Sigmoid colon (tissue), 7 donors: Measurements from ENCODE around the gene MBLAC1. TPM values are rescaled to one million over a fixed set of nuclear protein-coding genes. Genes with fewer than 3 reads are reported as not detected.

Source experiments
- DNase-seq: peaks from one replicate; pipeline ENCODE4 v3.0.0-alpha.2; 2019
- H3K27ac ChIP-seq, 4 donors: fragments of 200-600 bp; sonication (generic); one replicate each; pipeline ENCODE4 v1.5.1; 2016 to 2019; ENCODE audit warnings: mild to moderate bottlenecking in 1 of 4
- H3K27me3 ChIP-seq, 3 donors: fragments of 200-600 bp; sonication (generic); one replicate each; pipeline ENCODE4 v1.5.1; 2019; ENCODE audit warnings: mild to moderate bottlenecking in 1 of 3
- H3K36me3 ChIP-seq, 4 donors: fragments of 200-600 bp; sonication (generic); one replicate each; pipeline ENCODE4 v1.5.1; 2016 to 2019
- H3K4me1 ChIP-seq, 4 donors: fragments of 200-600 bp; sonication (generic); one replicate each; pipeline ENCODE4 v1.5.1; 2017 to 2019
- H3K4me3 ChIP-seq, 4 donors: fragments of 200-600 bp; sonication (generic); one replicate each; pipeline ENCODE4 v1.5.1; 2017 to 2019; ENCODE audit warnings: mild to moderate bottlenecking in 2 of 4, moderate library complexity in 1 of 4
- H3K9me3 ChIP-seq, 4 donors: fragments of 200-600 bp in 3 of 4; sonication (generic) in 3 of 4; one replicate each; pipeline versions ENCODE4 v1.5.1 to v1.6.1; 2013 to 2019
- EP300 ChIP-seq, 4 donors: sonication (generic); formaldehyde crosslinking; IDR thresholded peaks; one replicate each; pipeline ENCODE4 v1.6.1; 2017; ENCODE audit warnings: antibody characterized with exemption in 4 of 4
- POLR2A ChIP-seq, 2 donors: fragments of 450-650 bp; IDR thresholded peaks; one replicate each; pipeline ENCODE4 v1.6.1; 2016; ENCODE audit warnings: antibody characterized with exemption in 2 of 2, mild to moderate bottlenecking in 2 of 2, moderate library complexity in 2 of 2
- POLR2AphosphoS5 ChIP-seq, 4 donors: sonication (generic); formaldehyde crosslinking; IDR thresholded peaks; one replicate each; pipeline ENCODE4 v1.6.1; 2017; ENCODE audit warnings: antibody characterized with exemption in 4 of 4
- WGBS, 2 donors: extraction: QIAGEN DNeasy Blood & Tissue Kit; methylation state at CpG; one replicate each; pipeline ENCODE4 v1.1.7; 2013; 5-methylcytosine and 5-hydroxymethylcytosine counted together
- intact Hi-C: fragments of 100-400 bp; cut with DNase I; formaldehyde crosslinking; loops from one replicate; pipeline ENCODE4 v1.15.1; 2023
- polyA plus RNA-seq, 3 donors: library from polyadenylated mRNA; stranded (reverse); fragments of 200-250 nt; gene quantifications; one replicate each; pipeline ENCODE4 v1.2.3, GENCODE V29; 2013
- small RNA-seq, 3 donors: library from RNA; depleted of rRNA; stranded (forward); fragments of <200 nt; gene quantifications; one replicate each; pipeline ENCODE3, GENCODE V24; 2016
- total RNA-seq, 4 donors: library from RNA; depleted of rRNA; stranded (reverse); fragments of >200 nt; gene quantifications; one replicate each; pipeline ENCODE4 v1.1.0, GENCODE V29; 2016
- TF ChIP-seq, protein P1 (sequence below), 4 experiments: fragments of 450-650 bp in 3 of 4; fragments of 200-600 bp in 1 of 4; IDR thresholded peaks; one replicate each; pipeline ENCODE4 v1.5.1; 2016 to 2019; ENCODE audit warnings: antibody characterized with exemption in 4 of 4, mild to moderate bottlenecking in 3 of 4, moderate library complexity in 2 of 4
- donor health status: healthy with polysubstance abuse.
- donor health status: Bipolar disorder and iron deficiency.
- donor health status: healthy.

The MBLAC1 gene
- total and polyA plus RNA-seq, 7 donors = 1.6 to 5.8 (median 2.9) TPM

DNA sequence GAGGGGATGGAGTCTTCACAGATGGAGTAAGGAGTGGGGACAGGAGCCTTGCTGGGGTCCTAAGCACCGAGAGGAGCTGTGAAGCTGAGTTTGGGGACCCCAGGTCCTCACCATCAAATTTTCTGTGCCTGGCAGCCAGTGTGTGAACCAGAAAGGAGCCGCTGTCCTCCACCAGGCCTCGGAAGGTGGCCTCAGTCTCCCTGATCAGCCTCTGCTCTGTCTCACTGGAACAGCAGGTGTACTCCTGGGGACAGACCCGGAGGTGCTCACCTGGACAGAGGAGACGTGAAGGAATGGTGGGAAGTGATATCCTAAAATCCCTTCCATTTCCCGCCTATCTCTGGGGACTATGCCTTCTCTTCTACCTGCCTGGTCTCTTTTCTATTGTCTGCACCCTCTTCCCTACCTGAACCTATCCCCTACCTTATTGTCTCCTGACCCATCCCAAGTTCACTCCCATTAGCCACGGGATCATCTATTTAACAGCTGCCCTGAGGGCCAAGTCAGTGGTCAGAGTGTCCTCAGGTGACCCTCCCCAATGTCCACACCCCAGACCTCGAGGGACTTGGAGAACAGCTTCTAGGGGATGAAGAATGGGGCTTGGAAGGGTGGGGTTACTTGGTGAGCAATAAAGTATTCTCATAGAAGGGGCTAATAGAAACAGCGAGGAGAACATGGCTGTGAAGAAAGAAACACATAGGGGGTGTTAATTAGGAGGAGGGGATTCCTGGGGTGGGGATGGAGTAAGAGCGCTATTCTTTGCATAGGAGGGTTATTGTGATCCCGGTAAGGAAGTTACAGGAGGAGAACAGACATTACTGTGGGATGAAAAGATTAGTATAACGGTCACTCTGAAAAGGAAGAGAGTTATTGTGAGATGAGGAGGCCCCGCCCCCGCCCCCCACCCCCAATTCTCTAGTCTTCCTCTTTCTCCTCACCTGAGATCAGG lies 49.6 kb downstream of the MBLAC1 start:
- Histone ChIP-seq H3K9me3 (no peaks in the 10 kb centered on the region), H3K4me3 (peak overlapping the region; percentile 17 to 50 (median 44)), H3K27me3 (peaks cover 0 to 11% (median 8%) of the 10 kb centered on the region in 3 donors), H3K36me3 (no peaks in the 10 kb centered on the region), H3K4me1 (peaks cover 0 to 22% (median 17%) of the 10 kb centered on the region in 4 donors), H3K27ac (peak overlapping the region; percentile 51 to 71 (median 52))
- intact Hi-C loops = no loop called here
- no peak for DNase-seq
- 50 to 57% methylated on average over 14 of the region's 14 CpGs for WGBS, 2 donors
- TF ChIP-seq, protein P1, sequence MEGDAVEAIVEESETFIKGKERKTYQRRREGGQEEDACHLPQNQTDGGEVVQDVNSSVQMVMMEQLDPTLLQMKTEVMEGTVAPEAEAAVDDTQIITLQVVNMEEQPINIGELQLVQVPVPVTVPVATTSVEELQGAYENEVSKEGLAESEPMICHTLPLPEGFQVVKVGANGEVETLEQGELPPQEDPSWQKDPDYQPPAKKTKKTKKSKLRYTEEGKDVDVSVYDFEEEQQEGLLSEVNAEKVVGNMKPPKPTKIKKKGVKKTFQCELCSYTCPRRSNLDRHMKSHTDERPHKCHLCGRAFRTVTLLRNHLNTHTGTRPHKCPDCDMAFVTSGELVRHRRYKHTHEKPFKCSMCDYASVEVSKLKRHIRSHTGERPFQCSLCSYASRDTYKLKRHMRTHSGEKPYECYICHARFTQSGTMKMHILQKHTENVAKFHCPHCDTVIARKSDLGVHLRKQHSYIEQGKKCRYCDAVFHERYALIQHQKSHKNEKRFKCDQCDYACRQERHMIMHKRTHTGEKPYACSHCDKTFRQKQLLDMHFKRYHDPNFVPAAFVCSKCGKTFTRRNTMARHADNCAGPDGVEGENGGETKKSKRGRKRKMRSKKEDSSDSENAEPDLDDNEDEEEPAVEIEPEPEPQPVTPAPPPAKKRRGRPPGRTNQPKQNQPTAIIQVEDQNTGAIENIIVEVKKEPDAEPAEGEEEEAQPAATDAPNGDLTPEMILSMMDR (IDR thresholded peaks at IDR 0.05) = no peak
- TF ChIP-seq EP300 (IDR thresholded peaks at IDR 0.05) (no peak), POLR2A (IDR thresholded peaks at IDR 0.05) (no peak), POLR2AphosphoS5 (IDR thresholded peaks at IDR 0.05) (no peak)

DNA sequence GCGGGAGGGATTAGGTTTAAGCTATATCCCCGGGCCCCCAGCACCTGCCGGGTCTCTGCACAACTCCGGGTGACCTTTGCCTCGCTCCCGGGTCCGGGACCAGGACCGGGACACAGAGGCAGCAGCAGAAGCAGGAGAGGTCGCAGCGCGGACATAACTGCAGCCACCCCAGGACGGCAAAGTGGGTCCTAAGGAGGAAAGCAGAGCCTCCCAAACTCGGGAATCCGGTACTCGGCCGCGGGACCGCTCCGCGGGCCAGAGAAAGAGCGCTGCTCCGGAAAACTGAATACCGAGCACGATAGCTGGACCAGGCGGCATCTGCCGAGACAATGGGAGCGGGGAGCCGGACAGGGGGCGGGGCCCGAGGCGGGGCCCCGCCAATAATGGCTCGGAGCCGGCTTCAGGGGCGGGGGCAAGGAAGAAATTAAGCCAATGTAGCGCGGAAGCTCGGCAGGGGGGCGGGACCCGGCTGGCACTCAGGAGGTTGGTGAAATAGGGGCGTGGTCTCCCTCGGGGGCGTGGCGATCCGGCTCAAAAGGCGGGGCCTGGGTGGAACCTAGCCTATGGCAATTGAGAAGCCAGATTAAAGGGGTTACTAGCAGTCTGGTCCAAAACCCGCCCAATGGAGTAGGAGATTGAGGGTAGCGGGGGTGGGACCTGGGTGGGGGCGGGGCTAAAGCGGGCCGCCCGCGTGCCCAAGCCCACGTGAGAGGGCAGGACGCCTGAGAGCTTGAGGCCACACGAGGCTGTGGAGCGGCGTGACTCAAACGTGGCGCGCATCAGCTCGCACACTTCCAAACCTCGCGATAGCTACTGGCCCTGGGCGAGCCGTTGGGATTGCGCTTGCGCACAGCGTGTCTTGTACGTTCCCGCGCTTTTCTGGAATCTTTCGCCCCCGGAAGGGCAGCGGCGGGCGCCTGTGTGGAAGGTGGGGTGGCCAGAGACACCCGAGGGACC lies 50.6 kb downstream of the MBLAC1 start, which contains the start of the genes GPC2 and STAG3:
Gene GPC2, minus strand, starts transcription at position 337 of the 957 bp plus-strand sequence. Its CDS starts 182 bp downstream, at position 155.
Gene STAG3, plus strand, starts transcription at position 874 of the 957 bp plus-strand sequence. CDS start 2,639 bp downstream, outside the sequence.
- Histone ChIP-seq H3K4me3 (peak within 1 kb of the TSS; percentile 17 to 50 (median 44)), H3K36me3 (no peaks in the 10 kb centered on the region), H3K4me1 (peaks cover 0 to 15% (median 9%) of the 10 kb centered on the region in 4 donors), H3K9me3 (no peaks in the 10 kb centered on the region), H3K27ac (peak within 1 kb of the TSS; percentile 51 to 71 (median 52)), H3K27me3 (peaks cover 0 to 1% (median 0%) of the 10 kb centered on the region in 3 donors)
- intact Hi-C loops = no loop called here
- 5 to 13% methylated on average over 78 of the region's 78 CpGs for WGBS, 2 donors
- TF ChIP-seq POLR2A (IDR thresholded peaks at IDR 0.05) (no peak), POLR2AphosphoS5 (IDR thresholded peaks at IDR 0.05) (no peak), EP300 (IDR thresholded peaks at IDR 0.05) (no peak)
- TF ChIP-seq, protein P1 (IDR thresholded peaks at IDR 0.05) = no peak
- peak; percentile 96 for DNase-seq

Small RNAs within 50 kb of the gene (small RNA-seq; reads per million reads assigned to genes)
- gene MIR106B = 27.1 to 34.9 (median 28.0) reads per million in 3 donors
- 620 to 926 (median 877) reads per million in 3 donors for gene MIR25
- 65.5 to 132 (median 73.5) reads per million in 3 donors for gene MIR93

Other genes with a start within 250 kb of the MBLAC1 start
- not detected for gene OR2AE1, start 249.9 kb upstream of the MBLAC1 start, total RNA-seq
- under 1 TPM in 1 of 3 donors, not detected in 2; 0.06 TPM for gene OR2AE1, start 249.9 kb upstream of the MBLAC1 start, polyA plus RNA-seq
- 10 to 100 TPM; 21.9 to 33.2 (median 29.6) TPM for gene TRIM4, start 207.4 kb upstream of the MBLAC1 start, total RNA-seq
- 10 to 100 TPM; 12.5 to 18.0 (median 17.4) TPM for gene TRIM4, start 207.4 kb upstream of the MBLAC1 start, polyA plus RNA-seq
- under 1 TPM in 3 of 4 donors, not detected in 1; 0.33 to 0.95 (median 0.71) TPM for gene GJC3, start 197.3 kb upstream of the MBLAC1 start, total RNA-seq
- under 1 TPM in 1 of 3 donors, not detected in 2; 0.31 TPM for gene GJC3, start 197.3 kb upstream of the MBLAC1 start, polyA plus RNA-seq
- 10 to 100 TPM in 1 of 4 donors, 1 to 10 TPM in 2, under 1 TPM in 1; 0.66 to 17.1 (median 4.1) TPM for gene AZGP1, start 150.9 kb upstream of the MBLAC1 start, total RNA-seq
- gene AZGP1, start 150.9 kb upstream of the MBLAC1 start, polyA plus RNA-seq = 10 to 100 TPM in 1 of 3 donors, 1 to 10 TPM in 2; 4.6 to 10.2 (median 7.9) TPM
- gene ZKSCAN1, start 111.4 kb upstream of the MBLAC1 start, total RNA-seq = 10 to 100 TPM; 27.8 to 32.7 (median 31.6) TPM
- gene ZKSCAN1, start 111.4 kb upstream of the MBLAC1 start, polyA plus RNA-seq = 10 to 100 TPM in 2 of 3 donors, 1 to 10 TPM in 1; 8.4 to 22.4 (median 11.3) TPM
- 10 to 100 TPM; 14.7 to 21.8 (median 17.4) TPM for gene ZSCAN21, start 77.2 kb upstream of the MBLAC1 start, total RNA-seq
- gene ZSCAN21, start 77.2 kb upstream of the MBLAC1 start, polyA plus RNA-seq = 1 to 10 TPM; 4.2 to 4.3 (median 4.2) TPM
- gene ZNF3, start 45.2 kb upstream of the MBLAC1 start, total RNA-seq = 10 to 100 TPM; 17.9 to 28.0 (median 22.6) TPM
- 10 to 100 TPM; 17.1 to 19.2 (median 18.8) TPM for gene ZNF3, start 45.2 kb upstream of the MBLAC1 start, polyA plus RNA-seq
- 10 to 100 TPM; 58.4 to 87.4 (median 68.4) TPM for gene COPS6, start 38.0 kb upstream of the MBLAC1 start, total RNA-seq
- gene COPS6, start 38.0 kb upstream of the MBLAC1 start, polyA plus RNA-seq = 10 to 100 TPM; 80.2 to 91.3 (median 87.1) TPM
- 10 to 100 TPM; 30.7 to 43.6 (median 37.4) TPM for gene MCM7, start 25.6 kb upstream of the MBLAC1 start, total RNA-seq
- gene MCM7, start 25.6 kb upstream of the MBLAC1 start, polyA plus RNA-seq = 10 to 100 TPM; 29.6 to 99.3 (median 32.4) TPM
- gene AP4M1, start 25.3 kb upstream of the MBLAC1 start, total RNA-seq = 10 to 100 TPM; 18.1 to 26.6 (median 20.8) TPM
- gene AP4M1, start 25.3 kb upstream of the MBLAC1 start, polyA plus RNA-seq = 10 to 100 TPM; 14.6 to 17.3 (median 16.2) TPM
- gene TAF6, start 7.6 kb upstream of the MBLAC1 start, total RNA-seq = 10 to 100 TPM; 56.6 to 87.8 (median 65.2) TPM
- 10 to 100 TPM; 18.0 to 37.8 (median 18.7) TPM for gene TAF6, start 7.6 kb upstream of the MBLAC1 start, polyA plus RNA-seq
- gene CNPY4, start 7.3 kb upstream of the MBLAC1 start, total RNA-seq = 10 to 100 TPM; 13.9 to 26.6 (median 15.5) TPM
- 10 to 100 TPM in 1 of 3 donors, 1 to 10 TPM in 2; 4.4 to 14.2 (median 5.4) TPM for gene CNPY4, start 7.3 kb upstream of the MBLAC1 start, polyA plus RNA-seq
- 100 to 1,000 TPM; 222 to 309 (median 264) TPM for gene LAMTOR4, start 22.0 kb downstream of the MBLAC1 start, total RNA-seq
- gene LAMTOR4, start 22.0 kb downstream of the MBLAC1 start, polyA plus RNA-seq = 100 to 1,000 TPM; 409 to 626 (median 469) TPM
- gene TRAPPC14, start 31.8 kb downstream of the MBLAC1 start, total RNA-seq = 10 to 100 TPM in 1 of 4 donors, 1 to 10 TPM in 3; 3.9 to 11.6 (median 6.3) TPM
- gene TRAPPC14, start 31.8 kb downstream of the MBLAC1 start, polyA plus RNA-seq = 10 to 100 TPM; 14.4 to 39.3 (median 15.3) TPM
- gene GAL3ST4, start 41.6 kb downstream of the MBLAC1 start, total RNA-seq = 1 to 10 TPM; 1.2 to 6.4 (median 3.1) TPM
- 1 to 10 TPM; 1.2 to 6.2 (median 3.9) TPM for gene GAL3ST4, start 41.6 kb downstream of the MBLAC1 start, polyA plus RNA-seq
- gene GPC2, start 50.4 kb downstream of the MBLAC1 start, total RNA-seq = 1 to 10 TPM in 1 of 4 donors, under 1 TPM in 3; 0.41 to 1.7 (median 0.60) TPM
- 1 to 10 TPM in 1 of 3 donors, not detected in 2; 5.3 TPM for gene GPC2, start 50.4 kb downstream of the MBLAC1 start, polyA plus RNA-seq
- under 1 TPM in 2 of 4 donors, not detected in 2; 0.14 to 0.36 TPM for gene STAG3, start 51.0 kb downstream of the MBLAC1 start, total RNA-seq
- 10 to 100 TPM in 1 of 3 donors, 1 to 10 TPM in 1, under 1 TPM in 1; 0.92 to 32.6 (median 3.6) TPM for gene STAG3, start 51.0 kb downstream of the MBLAC1 start, polyA plus RNA-seq
- gene PVRIG, start 93.0 kb downstream of the MBLAC1 start, total RNA-seq = under 1 TPM in 3 of 4 donors, not detected in 1; 0.16 to 0.95 (median 0.36) TPM
- gene PVRIG, start 93.0 kb downstream of the MBLAC1 start, polyA plus RNA-seq = 10 to 100 TPM in 1 of 3 donors, under 1 TPM in 1, not detected in 1; 0.60 to 12.0 TPM
- gene SPDYE3, start 180.7 kb downstream of the MBLAC1 start, total RNA-seq = not detected
- gene SPDYE3, start 180.7 kb downstream of the MBLAC1 start, polyA plus RNA-seq = under 1 TPM in 1 of 3 donors, not detected in 2; 0.16 TPM
- gene PILRB, start 231.2 kb downstream of the MBLAC1 start, total RNA-seq = 10 to 100 TPM; 25.3 to 56.2 (median 44.4) TPM
- 10 to 100 TPM in 1 of 3 donors, 1 to 10 TPM in 2; 4.9 to 65.6 (median 7.2) TPM for gene PILRB, start 231.2 kb downstream of the MBLAC1 start, polyA plus RNA-seq
- gene PILRA, start 246.5 kb downstream of the MBLAC1 start, total RNA-seq = 10 to 100 TPM in 1 of 4 donors, 1 to 10 TPM in 3; 5.0 to 10.0 (median 5.9) TPM
- gene PILRA, start 246.5 kb downstream of the MBLAC1 start, polyA plus RNA-seq = 1 to 10 TPM; 5.4 to 6.9 (median 5.5) TPM